Esophagus squamous epithelium (tissue), 4 donors: ENCODE data around the gene CDC14A.
"Not testable (repeated sequence)": the region's sequence is repeated elsewhere in the genome, so short reads cannot be mapped to it uniquely, and the experiment has no call there.

ENCODE experiments used
- CTCF ChIP-seq, 6 experiments: fragments of 450-650 bp in 4 of 6; fragments of 200-600 bp in 2 of 6; sonication (generic) in 2 of 6; IDR thresholded peaks; one replicate each; pipeline ENCODE4 v1.5.1; 2016 to 2019; ENCODE audit warnings: antibody characterized with exemption in 6 of 6, mild to moderate bottlenecking in 4 of 6, moderate library complexity in 4 of 6
- POLR2A ChIP-seq, 4 donors: fragments of 450-650 bp; IDR thresholded peaks; one replicate each; pipeline ENCODE4 v1.6.1; 2017; ENCODE audit warnings: antibody characterized with exemption in 4 of 4, mild to moderate bottlenecking in 4 of 4, moderate library complexity in 3 of 4

GRCh38 chr1:100373953-100374352, 21.6 kb downstream of the CDC14A start:
- not testable (repeated sequence) for TF ChIP-seq POLR2A, CTCF (IDR thresholded peaks at IDR 0.05)
